ENCODE results near the gene EMD.

The EMD gene

GRCh38 chrX:154371789-154372300 is 7.2 kb upstream of the EMD start:
- Histone ChIP-seq H3K27ac (peak overlapping the region; percentile 97), H3K4me1 (ENCODE audit: control insufficient read depth in 1 of 2, insufficient read depth in 1 of 2, low read depth in 1 of 2, low read length in 1 of 2) (peaks cover 48 to 52% of the 10 kb centered on the region in 2 experiments), H3K36me3 (peaks cover 12% of the 10 kb centered on the region), H3K4me3 (ENCODE audit: low read depth in 1 of 2, low read length in 1 of 2) (peak overlapping the region; percentile 73 to 91), H3K27me3 (no peaks in the 10 kb centered on the region), H3K9me3 (no peaks in the 10 kb centered on the region)
- no peak for TF ChIP-seq CTCF (IDR thresholded peaks at IDR 0.05)

GRCh38 chrX:154372612-154373022 is 6.5 kb upstream of the EMD start:
- Histone ChIP-seq H3K36me3 (peaks cover 4% of the 10 kb centered on the region), H3K27ac (peak overlapping the region; percentile 97), H3K4me1 (ENCODE audit: control insufficient read depth in 1 of 2, insufficient read depth in 1 of 2, low read depth in 1 of 2, low read length in 1 of 2) (peaks cover 50 to 51% of the 10 kb centered on the region in 2 experiments), H3K9me3 (no peaks in the 10 kb centered on the region), H3K27me3 (no peaks in the 10 kb centered on the region), H3K4me3 (ENCODE audit: low read depth in 1 of 2, low read length in 1 of 2) (peak overlapping the region in 1 of 2 experiments; percentile 91)
- no peak for TF ChIP-seq CTCF (IDR thresholded peaks at IDR 0.05)

- H3K9me3 ChIP-seq: no peaks in the 10 kb centered on the region
- H3K27me3 ChIP-seq: no peaks in the 10 kb centered on the region
- peak overlapping the region; percentile 62 for H3K27ac ChIP-seq
- TF ChIP-seq CTCF (IDR thresholded peaks at IDR 0.05): peak; percentile 40
- H3K4me1 ChIP-seq (ENCODE audit: control insufficient read depth in 1 of 2, insufficient read depth in 1 of 2, low read depth in 1 of 2, low read length in 1 of 2): peaks cover 47 to 49% of the 10 kb centered on the region in 2 experiments
- H3K4me3 ChIP-seq (ENCODE audit: low read depth in 1 of 2, low read length in 1 of 2): peak overlapping the region; percentile 24 to 44
- H3K36me3 ChIP-seq: no peaks in the 10 kb centered on the region
These were observed 5.5 kb upstream of the EMD start for GRCh38 chrX:154373340-154374306.

GRCh38 chrX:154374313-154375155 is 4.6 kb upstream of the EMD start, which contains the start of gene FLNA:
Gene FLNA, minus strand, starts transcription at chrX:154374634. Its CDS starts 3,389 bp downstream, at chrX:154371245.
- Histone ChIP-seq H3K4me1 (ENCODE audit: control insufficient read depth in 1 of 2, insufficient read depth in 1 of 2, low read depth in 1 of 2, low read length in 1 of 2) (peaks cover 43 to 49% of the 10 kb centered on the region in 2 experiments), H3K4me3 (ENCODE audit: low read depth in 1 of 2, low read length in 1 of 2) (peak within 1 kb of the TSS; percentile 24 to 44), H3K9me3 (no peaks in the 10 kb centered on the region), H3K36me3 (no peaks in the 10 kb centered on the region), H3K27me3 (no peaks in the 10 kb centered on the region), H3K27ac (peak within 1 kb of the TSS; percentile 62)
- TF ChIP-seq CTCF (IDR thresholded peaks at IDR 0.05): peak; percentile 36

GRCh38 chrX:154375156-154375504 is 4.0 kb upstream of the EMD start:
- H3K27ac ChIP-seq: no peak overlapping the region
- no peaks in the 10 kb centered on the region for H3K36me3 ChIP-seq
- H3K4me3 ChIP-seq (ENCODE audit: low read depth in 1 of 2, low read length in 1 of 2): peak overlapping the region in 1 of 2 experiments; percentile 44

More at GRCh38 chrX:154375156-154375504, 4.0 kb upstream of the EMD start:
- Histone ChIP-seq H3K27me3 (no peaks in the 10 kb centered on the region), H3K4me1 (ENCODE audit: control insufficient read depth in 1 of 2, insufficient read depth in 1 of 2, low read depth in 1 of 2, low read length in 1 of 2) (peaks cover 47% of the 10 kb centered on the region in 2 experiments), H3K9me3 (no peaks in the 10 kb centered on the region)
- no peak for TF ChIP-seq CTCF (IDR thresholded peaks at IDR 0.05)

All from neutrophil (primary cell).